NCI-H345 treated with DMSO at 0.1 percent for 48 hours (cell line): ENCODE measurements around the gene ADCY9.
"Not testable (repeated sequence)": the region's sequence is repeated elsewhere in the genome, so short reads cannot be mapped to it uniquely, and the experiment has no call there.

ENCODE experiments used
- DNase-seq: peaks from one replicate; lab custom pipeline; 2025; ENCODE audit not compliant: unreplicated experiment; lab: John Stamatoyannopoulos, UW

ADCY9 gene

GRCh38 chr16:3983081-3983520, 133.1 kb downstream of the ADCY9 start:
- DNase-seq = peak; percentile 20

GRCh38 chr16:3982216-3982615, 134.0 kb downstream of the ADCY9 start:
- no peak for DNase-seq

- no peak for DNase-seq
Observed at GRCh38 chr16:3980253-3981111, 135.8 kb downstream of the ADCY9 start.

GRCh38 chr16:3979518-3979917, 136.7 kb downstream of the ADCY9 start:
- DNase-seq = no peak

GRCh38 chr16:3979070-3979469, 137.2 kb downstream of the ADCY9 start:
- no peak for DNase-seq

GRCh38 chr16:3977376-3977775, 138.9 kb downstream of the ADCY9 start:
- no peak for DNase-seq

- no peak for DNase-seq
Observed at GRCh38 chr16:3974751-3975150, 141.5 kb downstream of the ADCY9 start.

GRCh38 chr16:3971706-3972105, 144.5 kb downstream of the ADCY9 start:
- DNase-seq = no peak

GRCh38 chr16:3971261-3971660, 145.0 kb downstream of the ADCY9 start:
- no peak for DNase-seq

GRCh38 chr16:3968551-3968950, 147.7 kb downstream of the ADCY9 start:
- DNase-seq = no peak

- DNase-seq = no peak
Observed at GRCh38 chr16:3966681-3967080, 149.6 kb downstream of the ADCY9 start.

GRCh38 chr16:3965781-3966582, 150.3 kb downstream of the ADCY9 start:
- no peak for DNase-seq

GRCh38 chr16:3965306-3965705, 150.9 kb downstream of the ADCY9 start:
- no peak for DNase-seq

GRCh38 chr16:3964686-3965290, 151.5 kb downstream of the ADCY9 start:
- DNase-seq = no peak

- no peak for DNase-seq
Observed at GRCh38 chr16:3963886-3964685, 152.2 kb downstream of the ADCY9 start.

GRCh38 chr16:3963203-3963602, 153.0 kb downstream of the ADCY9 start:
- DNase-seq = no peak

- no peak for DNase-seq
Observed at GRCh38 chr16:3961449-3961849, 154.8 kb downstream of the ADCY9 start.

GRCh38 chr16:3959926-3960590, 156.2 kb downstream of the ADCY9 start:
- DNase-seq = not testable (repeated sequence)

GRCh38 chr16:3959148-3959547, 157.1 kb downstream of the ADCY9 start:
- DNase-seq = no peak

GRCh38 chr16:3957344-3957980, 158.8 kb downstream of the ADCY9 start:
- DNase-seq = no peak
